ENCODE results near the gene PRDM16. TPM values are rescaled to one million over a fixed set of nuclear protein-coding genes. Genes with fewer than 3 reads are reported as not detected.

Gene PRDM16
- total RNA-seq, 4 donors from 2014 or later = 0.41 to 0.95 TPM; not detected in 2

- intact Hi-C loops (cut with DNase I; ENCODE audit: low total_unique reads) = no loop called here
- Histone ChIP-seq H3K9me3 (no peaks in the 10 kb centered on the region), H3K27me3 (peaks cover 6% of the 10 kb centered on the region), H3K4me1 (no peaks in the 10 kb centered on the region), H3K4me3 (no peak overlapping the region), H3K27ac (no peak overlapping the region), H3K36me3 (no peaks in the 10 kb centered on the region)
- WGBS, 2 donors (ENCODE audit: low coverage in 1 of 2) = 77 to 100% methylated on average over 2 to 7 of the region's 7 CpGs
- no peak for DNase-seq
- in situ Hi-C loops (cut with MboI; ENCODE audit: low pct_ligation_motif_present in 1 of 4, low pct_unique_long_range_greater_than_20kb in 1 of 4, low sequenced_read_pairs in 3 of 4) = no loop called here
- TF ChIP-seq POLR2A (IDR thresholded peaks at IDR 0.05) (no peak), EP300 (IDR thresholded peaks at IDR 0.05; ENCODE audit: low read depth) (no peak), CTCF (IDR thresholded peaks at IDR 0.05) (no peak), POLR2AphosphoS5 (IDR thresholded peaks at IDR 0.05) (no peak)
These were observed 228.8 kb downstream of the PRDM16 start for GRCh38 chr1:3297756-3298155.

GRCh38 chr1:3298197-3298596, 229.2 kb downstream of the PRDM16 start:
- Histone ChIP-seq H3K4me3 (no peak overlapping the region), H3K4me1 (no peaks in the 10 kb centered on the region), H3K9me3 (no peaks in the 10 kb centered on the region), H3K27ac (no peak overlapping the region), H3K27me3 (peaks cover 6% of the 10 kb centered on the region), H3K36me3 (no peaks in the 10 kb centered on the region)
- in situ Hi-C loops (cut with MboI; ENCODE audit: low pct_ligation_motif_present in 1 of 4, low pct_unique_long_range_greater_than_20kb in 1 of 4, low sequenced_read_pairs in 3 of 4) = no loop called here
- TF ChIP-seq CTCF (IDR thresholded peaks at IDR 0.05) (no peak), EP300 (IDR thresholded peaks at IDR 0.05; ENCODE audit: low read depth) (no peak), POLR2AphosphoS5 (IDR thresholded peaks at IDR 0.05) (no peak), POLR2A (IDR thresholded peaks at IDR 0.05) (no peak)
- no peak for DNase-seq
- WGBS, 2 donors (ENCODE audit: low coverage in 1 of 2) = 91% methylated on average over 15 of the region's 15 CpGs; no CpG with 5 or more reads in 1 of the 2 donors
- intact Hi-C loops (cut with DNase I; ENCODE audit: low total_unique reads) = no loop called here

- Histone ChIP-seq H3K36me3 (no peaks in the 10 kb centered on the region), H3K9me3 (no peaks in the 10 kb centered on the region), H3K27me3 (no peaks in the 10 kb centered on the region), H3K27ac (no peak overlapping the region), H3K4me3 (no peak overlapping the region), H3K4me1 (no peaks in the 10 kb centered on the region)
- intact Hi-C loops (cut with DNase I; ENCODE audit: low total_unique reads) = no loop called here
- WGBS, 2 donors (ENCODE audit: low coverage in 1 of 2) = 71% methylated on average over 11 of the region's 11 CpGs; no CpG with 5 or more reads in 1 of the 2 donors
- no peak for TF ChIP-seq POLR2A (IDR thresholded peaks at IDR 0.05)
- TF ChIP-seq EP300 (IDR thresholded peaks at IDR 0.05; ENCODE audit: low read depth) = no peak
- TF ChIP-seq POLR2AphosphoS5 (IDR thresholded peaks at IDR 0.05) = no peak
- in situ Hi-C loops (cut with MboI; ENCODE audit: low pct_ligation_motif_present in 1 of 4, low pct_unique_long_range_greater_than_20kb in 1 of 4, low sequenced_read_pairs in 3 of 4) = no loop called here
- DNase-seq = no peak
These were observed 235.2 kb downstream of the PRDM16 start for GRCh38 chr1:3304246-3304645.

- no peak for DNase-seq
- Histone ChIP-seq H3K4me1 (no peaks in the 10 kb centered on the region), H3K9me3 (no peaks in the 10 kb centered on the region), H3K4me3 (no peak overlapping the region), H3K36me3 (no peaks in the 10 kb centered on the region), H3K27me3 (no peaks in the 10 kb centered on the region), H3K27ac (no peak overlapping the region)
- intact Hi-C loops (cut with DNase I; ENCODE audit: low total_unique reads) = no loop called here
- no peak for TF ChIP-seq POLR2AphosphoS5 (IDR thresholded peaks at IDR 0.05)
- in situ Hi-C loops (cut with MboI; ENCODE audit: low pct_ligation_motif_present in 1 of 4, low pct_unique_long_range_greater_than_20kb in 1 of 4, low sequenced_read_pairs in 3 of 4) = no loop called here
- 87% methylated on average over 11 of the region's 11 CpGs; no CpG with 5 or more reads in 1 of the 2 donors for WGBS, 2 donors (ENCODE audit: low coverage in 1 of 2)
These were observed 235.7 kb downstream of the PRDM16 start for GRCh38 chr1:3304692-3305091.

GRCh38 chr1:3305156-3305555, 236.2 kb downstream of the PRDM16 start:
- intact Hi-C loops (cut with DNase I; ENCODE audit: low total_unique reads) (no loop called here), in situ Hi-C loops (cut with MboI; ENCODE audit: low pct_ligation_motif_present in 1 of 4, low pct_unique_long_range_greater_than_20kb in 1 of 4, low sequenced_read_pairs in 3 of 4) (no loop called here)
- H3K36me3 ChIP-seq = no peaks in the 10 kb centered on the region
- DNase-seq = no peak
- H3K9me3 ChIP-seq = no peaks in the 10 kb centered on the region
- no peak overlapping the region for H3K4me3 ChIP-seq
- WGBS, 2 donors (ENCODE audit: low coverage in 1 of 2) = 84% methylated on average over 13 of the region's 13 CpGs; no CpG with 5 or more reads in 1 of the 2 donors
- H3K4me1 ChIP-seq = no peaks in the 10 kb centered on the region
- no peaks in the 10 kb centered on the region for H3K27me3 ChIP-seq
- H3K27ac ChIP-seq = no peak overlapping the region
- TF ChIP-seq EP300 (IDR thresholded peaks at IDR 0.05; ENCODE audit: low read depth) = no peak
- no peak for TF ChIP-seq POLR2A (IDR thresholded peaks at IDR 0.05)
- no peak for TF ChIP-seq CTCF (IDR thresholded peaks at IDR 0.05)
- TF ChIP-seq POLR2AphosphoS5 (IDR thresholded peaks at IDR 0.05) = no peak
